ENCODE data around the gene AHI1.

DNA sequence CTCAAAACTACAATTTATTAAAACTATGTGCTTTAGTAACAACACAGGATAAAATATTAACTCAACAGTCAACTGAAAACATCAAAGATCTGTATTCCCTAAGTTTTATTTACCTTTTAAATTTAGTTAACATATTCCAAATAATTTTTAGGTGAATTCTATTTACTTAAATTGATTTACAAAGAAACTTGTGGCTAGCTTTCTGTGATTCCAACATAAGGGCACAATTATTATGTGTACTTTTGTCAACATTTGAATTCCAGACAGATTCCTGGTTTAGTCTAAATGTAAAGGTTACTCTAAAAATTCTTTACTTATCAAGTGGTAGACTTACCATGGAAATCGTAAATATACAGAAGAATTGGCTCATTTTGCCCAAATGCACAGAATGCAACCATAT lies 70.7 kb downstream of the AHI1 start:
- TF ChIP-seq CTCF (optimal IDR thresholded peaks at IDR 0.05 in 1 of 3, IDR thresholded peaks at IDR 0.05 in 1 of 3, conservative IDR thresholded peaks at IDR 0.05 in 1 of 3; ENCODE audit: extremely low read depth in 1 of 3, insufficient read depth in 2 of 3, low read length in 3 of 3) (no peak), EZH2 (IDR thresholded peaks at IDR 0.05; ENCODE audit: low read length) (no peak)

Measured in keratinocyte (primary cell).